Measurements from ENCODE around the gene ZNF217.
"Not testable (repeated sequence)": the region's sequence is repeated elsewhere in the genome, so short reads cannot be mapped to it uniquely, and the experiment has no call there.

The ZNF217 gene

DNA sequence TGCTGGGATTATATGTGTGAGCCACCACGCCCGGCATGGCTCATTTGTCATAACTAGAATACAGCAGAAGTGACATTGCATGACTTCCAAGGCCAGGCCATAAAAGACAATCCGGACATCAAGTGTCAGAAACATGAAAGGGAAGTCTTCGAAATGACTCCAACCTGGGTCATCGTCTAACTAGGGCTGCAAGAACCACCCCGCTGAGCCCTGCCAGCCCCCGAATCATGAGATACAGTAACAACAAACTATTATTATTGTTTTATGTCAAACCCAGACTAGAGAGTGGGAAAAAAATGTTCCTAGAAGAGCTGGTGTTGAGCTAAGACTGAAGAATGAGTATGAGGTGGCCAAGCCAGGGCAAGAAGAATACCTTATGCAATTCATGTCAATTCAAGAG is 59.6 kb downstream of the ZNF217 start:
- no peak for TF ChIP-seq CTCF (IDR thresholded peaks at IDR 0.05; ENCODE audit: control insufficient read depth, extremely low read depth, insufficient read depth)
- no peak for DNase-seq (ENCODE audit: low read depth)
- H3K4me3 ChIP-seq (ENCODE audit: low read depth, low read length), result no peak overlapping the region

GRCh38 chr20:53533500-53533899 is 60.1 kb downstream of the ZNF217 start:
- no peak overlapping the region for H3K4me3 ChIP-seq (ENCODE audit: low read depth, low read length)
- no peak for TF ChIP-seq CTCF (IDR thresholded peaks at IDR 0.05; ENCODE audit: control insufficient read depth, extremely low read depth, insufficient read depth)
- no peak for DNase-seq (ENCODE audit: low read depth)

- DNase-seq (ENCODE audit: low read depth); H3K4me3 ChIP-seq (ENCODE audit: low read depth, low read length): not testable (repeated sequence)
Observed at GRCh38 chr20:53532654-53533312, 60.9 kb downstream of the ZNF217 start.

- no peak overlapping the region for H3K4me3 ChIP-seq (ENCODE audit: low read depth, low read length)
- TF ChIP-seq CTCF (IDR thresholded peaks at IDR 0.05; ENCODE audit: control insufficient read depth, extremely low read depth, insufficient read depth), result no peak
- DNase-seq (ENCODE audit: low read depth), result no peak
Observed at GRCh38 chr20:53530440-53530839, 63.2 kb downstream of the ZNF217 start.

- DNase-seq (ENCODE audit: low read depth), result no peak
- H3K4me3 ChIP-seq (ENCODE audit: low read depth, low read length), result no peak overlapping the region
- TF ChIP-seq CTCF (IDR thresholded peaks at IDR 0.05; ENCODE audit: control insufficient read depth, extremely low read depth, insufficient read depth), result no peak
Observed at GRCh38 chr20:53529658-53530057, 64.0 kb downstream of the ZNF217 start.

DNA sequence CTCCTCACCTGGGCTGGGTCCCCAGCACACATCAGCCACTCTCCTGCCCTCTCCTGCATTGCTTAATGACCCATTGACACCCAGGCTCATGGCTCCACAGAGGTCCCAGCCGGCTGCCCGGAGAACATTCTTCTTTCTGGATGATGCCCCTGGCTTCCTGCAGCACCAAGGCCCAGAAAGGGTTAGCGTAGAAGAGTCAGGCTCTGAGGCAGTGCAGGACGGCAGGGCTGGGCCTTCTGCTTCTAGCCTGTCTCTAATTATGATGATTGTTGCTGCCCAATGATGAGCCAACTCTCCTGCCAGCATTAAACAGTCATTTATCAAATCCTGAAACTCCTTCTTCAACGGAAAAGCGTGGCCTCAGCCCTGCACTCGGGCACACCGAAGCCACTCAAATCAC is 66.4 kb downstream of the ZNF217 start:
- no peak for DNase-seq (ENCODE audit: low read depth)

DNA sequence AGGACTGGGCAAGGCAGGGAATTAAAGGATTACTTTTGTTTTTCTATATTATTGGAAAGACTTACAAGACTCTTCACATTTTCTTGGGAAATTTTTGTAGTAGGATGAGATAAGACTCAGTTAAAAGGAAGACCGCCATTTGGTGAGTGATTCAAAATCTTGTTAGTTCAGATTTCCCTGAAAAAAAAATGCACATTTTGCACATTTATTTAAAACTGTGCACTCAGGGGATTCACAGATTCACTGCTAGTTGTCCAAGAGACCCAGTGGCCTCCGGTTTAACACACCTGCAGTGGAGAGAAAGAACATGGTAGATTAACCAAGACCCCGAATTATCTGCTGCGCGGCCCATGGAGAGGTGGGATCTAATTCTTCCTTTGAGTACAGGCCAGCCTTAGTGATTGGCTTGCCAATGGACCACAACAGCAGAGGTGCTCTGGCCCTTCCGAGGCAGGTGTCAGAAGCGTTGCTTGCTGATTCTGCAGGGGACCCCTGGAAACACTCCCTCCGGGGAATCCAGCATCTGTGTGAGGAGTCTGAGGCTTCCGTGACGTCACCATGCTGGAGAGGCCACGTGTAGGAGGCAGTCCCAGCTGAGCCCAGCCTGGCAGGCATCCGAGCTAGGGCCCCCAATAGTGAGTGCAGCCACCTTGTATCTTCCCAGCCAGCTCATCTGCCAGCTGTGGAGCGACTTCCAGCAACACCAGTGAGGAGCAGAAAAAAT is 68.9 kb downstream of the ZNF217 start:
- H3K4me3 ChIP-seq (ENCODE audit: low read depth, low read length), result no peak overlapping the region
- no peak for DNase-seq (ENCODE audit: low read depth)
- no peak for TF ChIP-seq CTCF (IDR thresholded peaks at IDR 0.05; ENCODE audit: control insufficient read depth, extremely low read depth, insufficient read depth)

More for the DNA sequence above, 66.4 kb downstream of the ZNF217 start:
- H3K4me3 ChIP-seq (ENCODE audit: low read depth, low read length), result no peak overlapping the region
- TF ChIP-seq CTCF (IDR thresholded peaks at IDR 0.05; ENCODE audit: control insufficient read depth, extremely low read depth, insufficient read depth), result no peak

DNA sequence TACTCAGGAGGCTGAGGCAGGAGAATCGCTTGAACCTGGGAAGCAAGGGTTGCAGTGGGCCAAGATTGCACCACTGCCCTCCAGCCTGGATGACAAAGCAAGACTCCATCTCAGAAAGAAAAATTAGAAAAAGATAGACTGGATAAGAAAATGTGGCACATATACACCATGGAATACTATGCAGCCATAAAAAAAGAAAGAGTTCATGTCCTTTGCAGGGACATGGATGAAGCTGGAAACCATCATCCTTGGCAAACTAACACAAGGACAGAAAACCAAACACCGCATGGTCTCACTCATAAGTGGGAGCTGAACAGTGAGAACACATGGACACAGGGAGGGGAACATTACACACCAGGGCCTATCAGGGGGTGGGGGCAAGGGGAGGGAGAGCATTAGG is 70.0 kb downstream of the ZNF217 start:
- DNase-seq (ENCODE audit: low read depth); H3K4me3 ChIP-seq (ENCODE audit: low read depth, low read length): not testable (repeated sequence)
